ENCODE data around the gene TBC1D2B. TPM values are rescaled to one million over a fixed set of nuclear protein-coding genes. Genes with fewer than 3 reads are reported as not detected.
"Not testable (repeated sequence)": the region's sequence is repeated elsewhere in the genome, so short reads cannot be mapped to it uniquely, and the experiment has no call there.

TBC1D2B gene
- total RNA-seq, 4 donors from 2014 or later, result 32.4 to 41.7 (median 35.3) TPM

DNA sequence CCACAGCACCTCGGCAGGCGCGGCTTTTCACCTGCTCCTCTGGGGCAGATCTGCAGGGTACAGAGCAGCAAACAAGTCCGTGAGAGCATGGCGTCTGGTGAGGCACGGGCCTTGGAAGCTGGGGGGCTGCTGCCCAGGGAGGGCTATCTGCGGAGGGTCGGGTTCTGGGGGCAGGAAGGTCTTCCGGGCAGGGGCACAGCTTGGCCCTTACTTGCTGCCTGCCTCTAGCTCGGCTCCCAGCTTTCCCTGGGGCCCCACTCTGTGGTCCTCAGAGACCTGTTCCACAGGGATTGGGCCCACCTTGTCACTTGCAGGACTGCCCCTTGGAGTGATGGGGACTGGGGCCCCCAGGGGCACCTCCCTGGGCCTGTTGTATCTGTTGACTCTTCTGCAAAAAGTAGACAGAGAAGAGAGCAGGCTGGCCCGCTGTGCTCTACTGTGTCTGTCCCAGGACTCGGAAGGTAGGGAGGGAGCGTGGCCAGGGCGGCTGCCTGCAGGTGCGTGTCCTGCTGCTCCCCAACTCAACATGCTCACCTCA, 84.1 kb downstream of the TBC1D2B start:
- intact Hi-C loops (cut with DNase I; ENCODE audit: low total_unique reads), result no loop called here
- no peak for DNase-seq (ENCODE audit: low spot score in 2 of 2)
- H3K4me3 ChIP-seq (ENCODE audit: low read depth, poor library complexity, severe bottlenecking), result no peak overlapping the region
- 64 to 68% methylated on average over 14 to 15 of the region's 15 CpGs for WGBS, 2 donors
- no peak for TF ChIP-seq POLR2A (IDR thresholded peaks at IDR 0.05)
- TF ChIP-seq CTCF (IDR thresholded peaks at IDR 0.05), result no peak

GRCh38 chr15:77992356-77993222, 84.9 kb downstream of the TBC1D2B start:
- peak in 1 of 2 donors; percentile 76 for DNase-seq (ENCODE audit: low spot score in 2 of 2)
- WGBS, 2 donors, result 54 to 56% methylated on average over 19 to 20 of the region's 28 CpGs
- TF ChIP-seq POLR2A (IDR thresholded peaks at IDR 0.05) (no peak), CTCF (IDR thresholded peaks at IDR 0.05) (no peak)
- no peak overlapping the region for H3K4me3 ChIP-seq (ENCODE audit: low read depth, poor library complexity, severe bottlenecking)
- intact Hi-C loops (cut with DNase I; ENCODE audit: low total_unique reads), result no loop called here

DNA sequence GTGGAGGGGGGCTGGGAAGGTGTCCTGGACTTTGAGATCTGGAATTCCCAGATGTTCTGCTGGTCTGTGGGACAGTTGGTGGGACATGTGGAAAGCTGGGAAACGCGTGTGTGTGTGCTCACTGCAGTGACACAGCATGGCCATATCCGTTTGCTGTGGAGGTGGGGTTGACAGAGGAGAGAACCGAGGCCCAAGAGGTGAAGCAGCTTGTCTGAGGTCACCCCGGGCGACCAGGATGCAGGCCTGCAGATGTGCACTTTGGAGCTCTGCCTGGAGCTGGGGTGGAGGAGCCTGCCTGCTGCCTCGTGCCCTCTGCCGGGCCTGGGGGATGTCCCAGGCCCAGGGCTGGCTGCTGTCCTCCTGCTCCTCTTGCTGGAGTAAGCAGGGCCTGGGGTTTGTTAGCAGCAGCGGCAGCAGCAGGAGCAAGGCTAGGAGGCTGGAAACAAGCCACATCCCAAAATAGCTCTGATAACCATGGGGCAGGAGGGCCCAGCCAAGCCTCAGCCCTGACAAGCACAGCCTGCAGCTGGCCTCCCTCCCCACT, 85.8 kb downstream of the TBC1D2B start:
- intact Hi-C loops (cut with DNase I; ENCODE audit: low total_unique reads); H3K4me3 ChIP-seq (ENCODE audit: low read depth, poor library complexity, severe bottlenecking); DNase-seq (ENCODE audit: low spot score in 2 of 2): not testable (repeated sequence)
- WGBS, 2 donors, result 14 to 25% methylated on average over 9 of the region's 9 CpGs

DNA sequence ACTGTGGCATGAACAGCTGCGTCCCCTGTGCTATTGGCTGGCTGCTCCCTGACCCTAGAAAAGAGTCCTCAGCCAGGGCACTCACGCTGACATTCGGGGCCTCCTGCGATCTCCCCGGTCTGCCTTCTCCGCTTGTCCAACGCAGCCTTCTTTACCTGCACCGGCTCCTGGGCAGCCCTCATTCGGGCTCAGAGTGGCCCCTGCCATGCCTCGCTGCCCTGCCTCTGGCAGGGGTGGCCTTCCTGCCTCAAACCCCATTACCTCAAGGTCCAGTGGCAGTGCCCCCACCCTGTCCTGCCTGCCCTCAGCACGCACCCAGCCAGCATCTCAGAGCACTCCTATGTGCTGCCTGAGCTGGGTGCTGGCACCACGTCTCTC, 86.5 kb downstream of the TBC1D2B start:
- 89 to 93% methylated on average over 12 of the region's 12 CpGs for WGBS, 2 donors
- no peak overlapping the region for H3K4me3 ChIP-seq (ENCODE audit: low read depth, poor library complexity, severe bottlenecking)
- intact Hi-C loops (cut with DNase I; ENCODE audit: low total_unique reads), result no loop called here
- no peak for DNase-seq (ENCODE audit: low spot score in 2 of 2)
- no peak for TF ChIP-seq POLR2A (IDR thresholded peaks at IDR 0.05)
- TF ChIP-seq CTCF (IDR thresholded peaks at IDR 0.05), result no peak

DNA sequence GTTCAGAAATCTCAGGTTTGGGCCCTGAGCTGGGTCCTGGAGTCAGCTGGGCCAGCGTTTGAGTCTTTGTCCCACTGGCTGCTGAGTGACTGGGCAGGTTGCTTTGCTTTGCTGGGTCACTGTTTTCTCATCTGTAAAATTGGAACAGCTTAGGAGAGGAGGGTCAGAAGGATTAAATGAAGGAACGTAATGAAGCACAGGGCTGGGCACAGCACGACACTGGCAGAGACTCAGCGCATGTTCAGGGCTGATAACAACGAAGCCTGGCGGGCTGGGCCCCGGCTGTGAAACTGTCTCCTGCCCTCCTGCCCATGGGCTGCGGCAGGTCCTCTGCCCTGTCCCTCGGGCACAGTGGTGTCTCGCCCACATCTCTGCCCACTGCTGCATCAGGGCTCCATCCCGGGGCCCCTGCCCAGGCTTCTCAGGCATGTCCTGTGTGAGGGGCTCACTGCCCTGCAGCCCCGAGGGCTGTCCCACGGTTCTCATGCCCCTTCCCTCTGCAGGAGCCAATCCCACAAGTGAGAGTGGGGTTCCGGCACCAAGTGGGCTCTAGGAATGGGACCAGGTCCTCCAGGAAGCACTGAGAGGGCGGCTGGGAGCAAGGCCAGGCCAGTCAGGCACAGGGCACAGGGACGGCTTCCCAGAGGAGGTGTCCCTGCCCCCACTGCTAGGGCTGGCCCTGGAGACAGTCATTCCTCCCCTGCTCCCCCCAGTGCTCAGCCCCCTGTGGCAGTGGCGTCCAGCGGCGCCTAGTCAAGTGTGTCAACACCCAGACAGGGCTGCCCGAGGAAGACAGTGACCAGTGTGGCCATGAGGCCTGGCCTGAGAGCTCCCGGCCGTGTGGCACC, 88.0 kb downstream of the TBC1D2B start:
- WGBS, 2 donors, result 59 to 79% methylated on average over 9 to 15 of the region's 22 CpGs
- intact Hi-C loops (cut with DNase I; ENCODE audit: low total_unique reads), result no loop called here
- H3K4me3 ChIP-seq (ENCODE audit: low read depth, poor library complexity, severe bottlenecking), result no peak overlapping the region
- no peak for TF ChIP-seq POLR2A (IDR thresholded peaks at IDR 0.05)
- no peak for TF ChIP-seq CTCF (IDR thresholded peaks at IDR 0.05)
- DNase-seq (ENCODE audit: low spot score in 2 of 2), result peak in 1 of 2 donors; percentile 79

Data from lower leg skin (tissue), 4 donors.